HG02870 (cell line): Measurements from ENCODE around the gene OR1F1.
"Not testable (repeated sequence)": the region's sequence is repeated elsewhere in the genome, so short reads cannot be mapped to it uniquely, and the experiment has no call there.

Source experiments
- ATAC-seq: cut with Tn5 transposase; IDR thresholded peaks from one replicate; pipeline ENCODE4 v1.9.1; 2021; ENCODE audit warnings: mild to moderate bottlenecking, moderate library complexity; ENCODE audit not compliant: unreplicated experiment

The OR1F1 gene

DNA sequence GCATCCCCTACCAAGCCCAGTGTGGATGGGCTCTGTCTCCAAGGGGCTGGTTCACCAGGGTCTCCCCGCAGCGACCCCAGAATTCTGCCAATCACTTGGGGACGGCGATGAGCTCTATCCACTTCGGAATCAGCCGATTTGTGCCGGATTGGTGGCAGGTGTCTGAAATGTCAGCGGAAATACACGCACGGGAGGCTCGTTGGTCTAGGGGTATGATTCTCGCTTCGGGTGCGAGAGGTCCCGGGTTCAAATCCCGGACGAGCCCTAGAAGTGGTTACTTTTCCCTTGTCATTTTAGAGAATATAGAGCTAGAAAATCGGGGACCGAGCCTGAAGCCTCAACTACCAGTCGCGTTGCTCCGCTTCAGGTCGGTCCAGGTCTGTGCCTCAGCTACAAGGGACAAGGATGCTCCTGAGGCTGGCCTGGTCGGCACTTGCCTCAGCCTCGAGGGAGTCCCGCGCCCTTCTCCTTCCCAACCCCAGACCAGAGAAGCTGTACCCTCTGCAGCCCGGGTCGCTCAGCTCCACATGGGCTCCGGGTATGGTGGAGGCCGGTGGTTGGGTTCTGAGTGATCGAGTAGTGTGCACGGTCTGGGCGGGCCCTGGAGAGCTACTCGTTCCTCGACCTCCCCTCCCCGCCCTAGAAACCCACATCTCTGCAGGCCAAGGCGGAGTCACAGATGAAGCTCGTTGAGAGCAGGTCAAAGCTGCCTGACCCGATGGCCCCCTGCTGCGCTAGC is 16.0 kb upstream of the OR1F1 start:
- ATAC-seq = no peak

DNA sequence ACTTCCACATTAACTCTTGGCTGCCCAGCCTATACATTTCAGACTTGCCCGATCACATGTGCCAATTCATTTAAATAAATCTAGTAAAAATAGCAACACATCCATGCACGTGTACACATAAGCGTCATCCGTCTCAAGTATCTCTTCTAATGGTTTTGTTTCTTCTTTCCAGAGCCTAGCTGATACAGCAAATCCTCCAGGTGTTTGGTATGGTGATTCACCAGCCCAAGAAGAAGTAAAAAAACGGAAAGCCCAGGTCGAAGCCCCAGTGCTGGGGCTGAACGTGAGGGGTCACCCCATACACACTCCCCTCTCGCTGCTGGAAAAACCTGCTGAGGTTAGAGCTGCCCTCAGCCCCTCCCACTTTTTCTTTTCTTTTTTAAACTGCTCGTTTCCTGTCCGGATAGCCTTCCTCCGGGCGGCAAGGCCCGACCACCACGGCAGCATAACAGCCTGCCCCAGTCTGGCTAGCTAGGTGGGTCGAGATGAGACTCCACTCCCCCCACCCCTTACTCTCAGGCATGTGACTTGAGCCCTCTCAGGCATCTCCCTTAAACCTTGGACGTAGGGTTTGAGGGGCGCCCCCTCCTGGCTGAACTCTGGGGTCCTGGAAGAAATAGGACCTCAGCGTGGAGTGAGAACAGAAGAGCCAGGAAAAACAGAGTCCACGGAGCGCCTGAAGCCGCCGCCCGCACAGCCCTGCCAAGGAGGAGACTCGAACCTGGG is 13.9 kb upstream of the OR1F1 start:
- ATAC-seq = no peak

DNA sequence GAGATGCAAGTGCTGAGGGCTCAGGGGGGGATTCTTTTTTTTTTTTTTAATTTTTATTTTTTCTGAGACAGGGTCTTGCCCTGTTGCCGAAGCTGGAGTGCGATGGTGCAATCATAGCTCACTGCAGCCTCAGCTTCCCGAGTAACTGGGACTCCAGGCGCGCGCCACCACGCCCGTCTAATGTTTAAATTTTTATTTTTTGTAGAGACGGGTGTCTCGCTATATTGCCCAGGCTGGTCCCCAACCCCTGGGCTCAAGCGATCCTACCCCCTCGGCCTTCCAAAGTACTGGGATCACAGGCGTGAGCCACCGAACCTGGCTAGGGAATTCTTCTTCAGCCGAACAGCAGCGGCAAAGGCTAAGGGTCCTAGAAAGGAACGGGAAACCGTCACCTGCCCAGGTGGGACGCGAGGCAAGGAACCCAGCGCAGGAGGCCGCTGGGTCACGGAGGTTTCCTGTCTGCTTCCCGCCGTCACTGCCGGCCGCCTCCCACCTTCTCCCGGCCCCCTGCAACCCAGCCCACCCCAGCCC is 13.3 kb upstream of the OR1F1 start:
- ATAC-seq = no peak

DNA sequence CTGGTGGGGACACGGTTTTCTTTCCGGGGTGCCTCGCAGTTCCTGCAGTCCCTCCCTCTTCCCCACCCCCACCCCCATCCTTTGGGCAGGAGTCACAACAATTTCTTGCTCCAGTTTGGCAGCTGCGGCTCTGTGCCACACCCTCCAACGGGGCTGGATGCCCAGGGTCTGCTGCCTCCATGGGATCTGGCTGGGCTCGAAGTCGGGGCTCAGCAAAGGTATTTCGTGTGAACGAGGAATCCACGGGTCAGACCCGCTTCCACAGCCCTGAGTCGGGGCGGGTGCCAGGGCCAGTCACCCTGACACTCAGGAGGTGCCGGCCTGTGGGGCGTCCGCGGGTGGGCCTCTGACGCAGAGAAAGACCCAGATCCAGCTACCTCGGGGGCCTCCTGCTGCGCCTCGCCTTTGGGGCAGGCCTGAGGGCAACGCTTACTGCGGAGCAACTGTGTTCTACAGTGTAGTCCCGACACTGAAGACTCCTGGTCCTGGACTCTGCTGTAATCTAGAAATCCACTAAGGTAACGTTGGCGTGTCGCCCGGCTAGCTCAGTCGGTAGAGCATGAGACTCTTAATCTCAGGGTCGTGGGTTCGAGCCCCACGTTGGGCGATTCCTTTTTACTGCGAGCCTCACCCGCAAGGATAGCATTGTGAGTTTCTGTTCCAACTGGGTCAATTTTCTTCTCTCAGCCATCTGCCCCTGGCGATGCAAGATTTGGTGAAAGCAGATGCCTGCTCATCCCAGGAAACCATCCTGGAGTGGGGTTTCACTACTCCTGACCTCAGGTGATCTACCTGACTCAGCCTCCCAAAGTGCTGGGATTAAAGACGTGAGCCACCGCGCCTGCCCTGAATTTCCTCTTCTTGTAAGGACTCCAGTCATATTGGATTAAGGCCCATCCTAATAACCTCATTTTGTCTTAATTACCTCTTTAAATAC is 12.6 kb upstream of the OR1F1 start:
- no peak for ATAC-seq

DNA sequence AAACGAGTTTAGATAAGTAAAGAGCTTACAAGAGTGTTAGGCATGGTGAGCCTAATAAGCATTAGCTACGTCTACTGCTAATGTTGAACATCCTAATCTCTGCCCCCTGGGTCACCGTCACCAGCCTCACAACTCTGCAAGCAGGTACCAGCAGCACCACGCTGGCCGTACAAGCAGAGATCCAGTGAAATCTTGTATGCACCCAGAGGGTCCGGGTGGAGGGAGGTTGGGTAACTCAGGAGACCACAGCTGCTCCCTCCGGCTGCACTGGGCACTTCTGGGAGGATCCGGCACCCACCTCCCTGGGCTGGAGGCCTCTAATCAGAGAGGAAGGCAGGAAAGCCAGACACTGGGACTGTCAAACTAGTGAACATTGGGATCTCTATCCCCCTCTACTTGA is 8.4 kb upstream of the OR1F1 start:
- no peak for ATAC-seq

DNA sequence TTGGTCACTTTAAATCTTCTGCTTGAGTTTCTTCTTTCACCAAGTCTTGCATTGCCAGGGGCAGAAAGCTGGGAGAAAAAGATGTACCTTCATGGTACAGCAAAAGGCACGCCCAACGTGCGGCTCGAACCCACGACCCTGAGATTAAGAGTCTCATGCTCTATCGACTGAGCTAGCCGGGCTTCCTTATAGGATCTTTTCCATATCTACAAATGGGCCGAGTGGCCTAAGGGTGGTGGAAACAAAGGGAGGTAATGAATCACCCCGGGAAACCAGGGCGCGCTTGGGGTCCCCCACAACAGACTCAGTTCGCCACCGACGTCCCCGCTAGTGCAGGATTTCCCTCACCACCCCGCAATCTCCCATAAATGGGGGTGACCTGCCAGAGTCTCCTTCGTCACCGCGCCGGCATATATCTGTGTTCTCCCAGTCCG is 7.5 kb upstream of the OR1F1 start:
- ATAC-seq = no peak

DNA sequence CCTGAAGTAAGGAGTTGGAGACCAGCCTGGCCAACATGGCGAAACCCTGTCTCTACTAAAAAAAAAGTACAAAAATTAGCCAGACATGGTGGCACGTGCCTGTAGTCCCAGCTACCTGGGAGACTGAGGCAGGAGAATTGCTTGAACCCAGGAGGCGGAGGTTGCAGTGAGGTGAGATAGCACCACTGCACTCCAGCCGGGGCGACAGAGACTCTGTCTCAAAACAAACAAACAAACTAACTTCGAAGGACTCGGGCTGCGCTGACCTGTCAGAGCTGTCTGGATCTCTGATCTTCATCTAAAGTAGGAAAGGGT is 5.8 kb upstream of the OR1F1 start:
- not testable (repeated sequence) for ATAC-seq

DNA sequence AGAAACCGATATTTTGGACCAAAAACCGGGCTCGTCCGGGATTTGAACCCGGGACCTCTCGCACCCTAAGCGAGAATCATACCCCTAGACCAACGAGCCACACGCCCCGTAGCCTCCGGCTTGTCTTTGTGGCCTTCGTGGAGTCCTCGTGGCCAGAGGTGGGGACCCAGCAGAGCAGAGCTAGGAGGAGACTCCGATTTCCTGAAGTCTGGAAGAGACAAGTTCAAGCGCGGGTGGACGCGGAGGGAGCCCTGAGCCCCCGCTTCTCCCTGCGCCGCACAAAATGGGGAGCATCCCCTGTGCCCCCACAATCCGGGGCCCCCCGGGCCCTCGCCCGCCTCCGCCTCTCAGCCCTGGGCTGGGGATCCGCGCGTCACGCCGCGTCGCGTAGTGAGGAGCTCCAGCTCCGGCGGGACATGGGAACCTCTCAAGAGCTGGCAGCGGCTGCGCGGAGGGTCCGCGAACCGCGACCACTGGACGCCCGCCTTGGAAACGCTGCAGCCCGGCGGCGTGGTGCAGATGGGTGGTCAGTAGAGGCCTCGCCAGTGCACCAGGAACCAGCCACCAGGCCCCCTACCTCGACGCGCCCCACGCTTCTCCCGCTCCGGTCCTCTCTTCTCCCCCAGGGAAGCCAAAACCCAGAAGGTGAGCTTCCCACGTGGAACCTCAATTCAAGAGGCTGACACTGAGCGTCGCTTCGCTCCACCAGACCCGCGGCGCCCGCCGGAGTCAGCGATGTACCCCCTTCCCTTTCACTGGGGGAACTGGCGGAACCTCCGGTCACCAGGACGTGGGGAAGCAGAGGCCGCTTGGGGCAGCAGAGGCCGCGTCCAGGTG is 5.2 kb upstream of the OR1F1 start:
- ATAC-seq = no peak

DNA sequence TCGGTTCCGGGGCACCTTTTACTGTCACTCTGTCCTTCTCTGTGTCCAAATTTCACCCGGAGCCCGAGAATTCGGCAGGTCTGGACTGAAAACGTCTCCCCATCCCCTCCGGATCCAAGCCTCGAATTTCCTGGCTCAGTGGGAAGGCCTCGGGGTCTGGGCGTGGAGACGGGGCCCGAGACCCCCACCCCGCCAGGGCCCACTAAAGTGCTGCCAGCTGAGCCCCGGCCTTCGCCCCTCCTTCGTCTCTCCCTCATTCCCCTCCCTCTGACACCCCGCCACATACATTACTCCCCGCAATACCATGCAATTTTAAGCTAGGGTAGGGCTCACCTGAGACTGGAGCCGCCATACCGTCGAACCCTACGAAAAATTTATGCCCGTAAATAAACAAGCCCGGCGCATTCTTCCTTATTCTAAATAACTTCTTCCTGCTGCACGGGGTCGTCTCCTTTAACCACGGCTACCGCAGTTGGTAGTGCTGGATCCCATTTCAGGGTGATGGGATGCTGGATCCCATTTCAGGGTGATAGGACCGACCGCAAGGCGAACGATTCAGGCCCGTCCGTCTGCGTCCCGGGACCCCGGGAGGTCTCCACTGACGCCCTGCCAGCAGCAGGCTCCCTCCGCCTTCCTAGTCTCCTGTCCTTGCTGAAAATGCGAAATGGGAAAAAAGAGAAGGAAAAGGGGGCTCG is 4.4 kb upstream of the OR1F1 start:
- no peak for ATAC-seq

DNA sequence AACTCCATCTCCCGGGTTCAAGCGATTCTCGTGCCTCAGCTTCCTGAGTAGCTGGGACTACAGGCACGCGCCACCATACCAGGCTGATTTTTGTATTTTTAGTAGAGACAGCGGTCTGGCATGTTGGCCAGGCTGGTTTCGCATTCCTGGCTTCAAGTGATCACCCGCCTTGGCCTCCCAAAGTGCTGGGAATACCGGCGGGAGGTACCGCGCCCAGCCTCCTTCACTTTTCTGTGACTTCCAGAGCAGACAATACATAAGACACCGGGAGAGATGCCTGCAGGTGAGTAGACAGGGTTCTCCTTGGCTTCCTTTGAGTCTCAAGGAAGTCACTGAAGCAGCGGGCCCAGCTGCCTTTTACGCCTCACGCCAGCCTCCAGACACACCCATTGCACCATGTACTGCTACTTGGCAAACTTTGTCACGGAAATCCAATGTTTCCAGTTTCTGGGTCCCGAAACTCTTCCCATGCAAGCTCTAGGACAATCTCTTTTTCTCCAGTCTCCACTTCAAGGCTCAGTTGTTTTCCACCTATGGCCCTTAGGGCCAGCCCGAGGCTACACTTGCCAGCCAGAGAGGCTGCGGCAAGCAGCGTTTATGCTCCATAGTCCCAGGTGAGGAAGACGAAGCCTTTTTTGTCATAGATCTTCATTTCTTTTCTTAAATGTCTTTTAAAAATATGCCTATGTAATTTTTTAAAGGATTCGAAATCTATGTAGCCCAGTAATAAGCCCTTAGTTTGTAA is 886 bp upstream of the OR1F1 start:
- ATAC-seq = no peak

DNA sequence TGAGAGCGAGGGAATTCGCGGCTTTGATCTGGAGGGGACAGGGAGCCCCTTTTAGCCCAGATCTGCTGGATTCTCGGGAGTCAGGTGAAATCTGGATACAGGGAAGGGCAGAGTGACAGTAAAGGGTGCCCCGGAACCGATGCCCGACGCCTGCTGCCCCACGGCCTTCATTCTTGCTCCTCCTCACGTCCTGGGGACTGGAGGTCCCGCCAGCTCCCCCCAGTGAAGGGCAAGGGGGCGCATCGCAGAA is 596 bp downstream of the OR1F1 start:
- ATAC-seq = no peak

DNA sequence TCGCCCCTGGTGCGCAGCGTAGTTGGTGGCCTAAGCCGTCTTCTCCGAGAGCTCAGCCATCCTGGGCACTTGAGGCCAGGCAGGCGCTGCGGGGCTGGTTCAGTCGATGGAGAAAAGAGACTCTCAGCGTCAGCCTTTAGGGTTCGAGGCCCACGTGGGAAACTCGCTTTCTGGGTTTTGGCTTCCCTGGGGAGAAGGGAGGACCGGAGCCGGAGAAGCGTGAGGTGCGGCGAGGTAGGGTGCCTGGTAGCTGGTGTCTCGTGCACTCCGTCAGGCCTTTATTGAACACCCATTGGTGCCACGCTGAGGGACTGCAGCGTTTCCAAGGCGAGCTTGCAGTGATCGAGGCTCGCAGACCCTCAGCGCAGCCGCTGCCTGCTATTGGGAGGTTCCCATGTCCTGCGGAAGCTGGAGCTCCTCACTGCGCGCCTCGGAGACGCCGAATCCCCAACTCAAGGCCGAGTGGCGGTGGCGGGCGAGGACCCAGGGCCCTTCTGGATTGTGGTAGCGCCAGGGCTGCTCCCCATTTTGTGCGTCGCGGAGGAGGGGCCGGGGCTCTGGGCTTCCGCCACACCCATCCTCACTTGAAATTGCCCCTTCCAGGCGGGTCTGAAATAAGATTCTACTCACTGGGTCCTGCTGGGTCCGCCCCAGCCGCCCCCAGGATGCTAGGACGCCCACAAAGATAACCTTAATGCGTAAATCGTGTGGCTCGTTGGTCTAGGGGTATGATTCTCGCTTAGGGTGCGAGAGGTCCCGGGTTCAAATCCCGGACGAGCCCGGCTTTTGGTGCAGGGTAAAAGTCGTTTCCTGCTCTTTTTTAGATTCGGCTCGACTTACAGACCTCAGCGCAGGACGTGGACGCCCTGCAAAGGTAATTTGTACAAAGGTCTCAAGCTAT is 1.2 kb downstream of the OR1F1 start:
- ATAC-seq = no peak

DNA sequence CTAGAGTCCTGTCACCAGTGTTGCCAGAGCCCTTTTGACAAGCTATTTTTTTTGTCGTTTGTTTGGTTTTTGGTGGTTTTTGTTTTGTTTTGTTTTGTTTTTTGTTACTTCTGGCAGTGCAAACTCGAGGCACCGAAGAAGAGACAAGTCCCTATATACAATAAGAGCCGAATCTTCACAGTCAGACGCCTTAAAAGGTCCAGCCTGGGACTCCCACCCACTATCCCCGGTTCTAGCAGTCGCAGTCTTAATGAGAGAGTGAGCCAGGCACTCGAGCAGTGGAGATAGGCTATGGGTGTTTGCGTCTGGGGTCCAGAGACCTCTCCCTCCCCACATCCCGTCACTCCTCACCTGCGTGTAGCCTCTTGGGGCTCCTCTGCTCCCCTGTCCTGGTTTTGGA is 1.9 kb downstream of the OR1F1 start:
- no peak for ATAC-seq

DNA sequence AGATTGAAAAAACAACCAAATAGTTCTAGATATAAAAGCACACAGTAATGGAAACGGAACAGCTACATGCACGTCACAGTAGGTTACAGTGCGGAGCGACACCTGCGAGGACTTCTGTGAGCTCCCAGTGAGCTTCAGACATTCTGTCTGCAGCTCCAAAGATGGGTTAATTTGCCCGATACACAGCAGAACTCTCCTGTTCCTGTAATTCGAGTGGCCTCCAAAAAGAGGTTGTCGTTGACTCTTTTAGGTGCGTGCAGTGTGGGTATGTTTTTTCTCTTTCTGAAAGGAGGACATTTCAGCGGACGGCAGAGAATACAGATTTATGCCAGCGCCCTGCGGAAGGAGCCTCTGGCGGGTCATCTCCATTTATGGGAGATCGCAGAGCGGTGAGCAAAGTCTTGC is 2.9 kb downstream of the OR1F1 start:
- ATAC-seq = no peak

DNA sequence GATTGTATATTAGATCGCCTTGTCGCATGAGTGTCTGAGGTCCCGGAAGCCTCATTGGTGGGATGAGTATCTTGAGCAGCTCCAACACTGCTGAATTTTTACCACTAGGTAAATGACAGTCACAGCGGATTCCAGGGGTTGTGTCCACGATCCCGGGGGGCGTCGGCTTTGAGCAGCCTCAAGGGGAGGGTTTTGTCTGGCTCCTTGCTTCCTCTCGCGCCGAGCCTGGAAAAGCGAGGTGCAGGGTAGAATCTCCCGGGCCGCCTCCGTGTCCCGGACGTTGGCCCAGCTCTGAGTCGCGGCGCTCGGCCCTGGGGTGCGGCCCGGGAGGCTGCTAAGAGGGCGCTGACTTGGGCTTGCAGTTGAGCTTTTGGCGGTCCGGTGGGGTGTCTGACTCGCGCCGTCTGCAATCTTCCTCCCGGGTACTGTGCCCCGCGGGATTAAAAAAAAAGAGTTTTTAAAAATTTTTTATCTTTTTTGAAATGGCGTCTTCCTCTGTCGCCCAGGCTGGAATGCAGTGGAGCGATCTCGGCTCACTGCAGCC is 4.5 kb downstream of the OR1F1 start:
- no peak for ATAC-seq

DNA sequence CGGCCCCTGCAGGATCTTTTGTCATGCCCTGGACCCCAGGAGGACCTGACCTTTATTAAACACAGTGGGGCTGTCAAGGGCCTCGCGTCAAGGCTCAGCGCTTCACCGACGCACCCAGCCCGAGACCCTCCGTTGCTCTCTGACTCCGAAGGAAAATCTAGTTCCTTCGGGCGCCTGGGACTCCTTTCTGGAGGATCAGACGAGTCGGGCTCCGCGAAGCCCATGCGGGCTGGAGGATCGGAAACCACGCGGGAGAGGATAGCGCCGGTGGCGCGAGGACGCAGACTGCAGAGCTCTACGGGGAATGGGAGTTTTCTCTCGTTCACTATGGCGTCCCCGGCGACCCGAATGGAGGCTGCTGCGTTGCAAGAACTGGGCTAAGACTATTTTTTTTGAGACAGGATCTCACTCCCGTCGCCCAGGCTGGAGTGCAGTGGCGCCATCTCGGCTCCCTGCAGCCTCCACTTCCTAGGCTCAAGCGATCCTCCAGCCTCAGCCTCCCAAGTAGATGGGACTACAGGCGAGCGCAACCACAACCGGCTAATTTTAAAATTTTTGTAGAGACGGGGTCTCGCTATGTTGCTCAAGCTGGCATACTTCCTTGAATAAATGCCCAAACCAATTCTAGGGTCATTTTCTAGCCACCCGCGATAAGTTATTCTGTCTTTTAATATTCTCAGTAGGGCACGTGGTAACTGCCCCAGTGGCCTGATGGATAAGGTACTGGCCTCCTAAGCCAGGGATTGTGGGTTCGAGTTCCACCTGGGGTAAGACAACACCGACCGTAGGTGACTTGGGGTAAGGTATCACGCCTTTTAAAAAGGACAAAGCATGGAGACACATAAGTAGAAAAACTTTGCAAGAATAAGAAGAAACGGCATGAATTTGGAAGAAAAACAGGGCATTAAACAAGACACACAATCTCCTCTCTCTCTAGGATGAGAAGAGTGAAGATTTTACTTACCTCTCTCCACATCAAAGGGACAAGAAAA is 5.5 kb downstream of the OR1F1 start:
- no peak for ATAC-seq

DNA sequence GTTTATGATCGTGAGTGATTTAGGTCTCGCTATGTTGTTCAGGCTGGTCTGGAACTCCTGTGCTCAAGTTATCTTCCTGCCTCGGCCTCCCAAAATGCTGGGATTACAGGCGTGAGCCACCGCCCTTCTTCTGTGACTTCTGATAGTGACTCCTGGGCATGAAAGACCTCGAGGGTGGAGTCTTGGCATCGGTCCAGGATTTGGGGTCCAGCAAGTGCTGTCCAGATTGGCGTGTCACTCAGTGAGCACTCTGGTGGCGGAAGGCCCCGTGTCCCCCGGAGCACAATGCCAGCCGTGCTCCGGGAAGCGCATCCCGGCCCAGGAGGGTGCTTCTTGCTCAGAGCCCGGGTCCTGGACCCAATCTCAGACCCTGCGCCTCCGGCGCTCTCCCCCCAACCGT is 6.8 kb downstream of the OR1F1 start:
- ATAC-seq = no peak
